ENCODE data around the gene NFASC.

NFASC gene

GRCh38 chr1:204889681-204890383 is 19.2 kb downstream of the NFASC start:
- DNase-seq: no peak

GRCh38 chr1:204891860-204892259 is 21.2 kb downstream of the NFASC start:
- no peak for DNase-seq

GRCh38 chr1:204894031-204894430 is 23.4 kb downstream of the NFASC start:
- no peak for DNase-seq

GRCh38 chr1:204894606-204895005 is 23.9 kb downstream of the NFASC start:
- DNase-seq: no peak

GRCh38 chr1:204896023-204896422 is 25.4 kb downstream of the NFASC start:
- no peak for DNase-seq

GRCh38 chr1:204896787-204897469 is 26.3 kb downstream of the NFASC start:
- DNase-seq: no peak

- DNase-seq: no peak
Measured at GRCh38 chr1:204900721-204901120, 30.1 kb downstream of the NFASC start.

GRCh38 chr1:204902671-204903070 is 32.0 kb downstream of the NFASC start:
- DNase-seq: no peak

GRCh38 chr1:204904228-204904810 is 33.7 kb downstream of the NFASC start:
- no peak for DNase-seq

- DNase-seq: no peak
Measured at GRCh38 chr1:204909109-204909508, 38.4 kb downstream of the NFASC start.

- DNase-seq: no peak
Measured at GRCh38 chr1:204915861-204916495, 45.3 kb downstream of the NFASC start.

- DNase-seq: no peak
Measured at GRCh38 chr1:204917802-204918201, 47.1 kb downstream of the NFASC start.

- no peak for DNase-seq
Measured at GRCh38 chr1:204920511-204920910, 49.8 kb downstream of the NFASC start.

GRCh38 chr1:204920967-204921366 is 50.3 kb downstream of the NFASC start:
- no peak for DNase-seq

- no peak for DNase-seq
Measured at GRCh38 chr1:204921855-204922516, 51.3 kb downstream of the NFASC start.

- DNase-seq: no peak
Measured at GRCh38 chr1:204923201-204923600, 52.5 kb downstream of the NFASC start.

GRCh38 chr1:204923626-204924012 is 53.0 kb downstream of the NFASC start:
- DNase-seq: no peak

- no peak for DNase-seq
Measured at GRCh38 chr1:204924013-204924759, 53.5 kb downstream of the NFASC start.

GRCh38 chr1:204925701-204926100 is 55.0 kb downstream of the NFASC start:
- no peak for DNase-seq

GRCh38 chr1:204927673-204928641 is 57.3 kb downstream of the NFASC start:
- DNase-seq: no peak

Data from T-helper 9 cell (primary cell).